Body of pancreas (tissue), 4 donors: Measurements from ENCODE around the gene LOXHD1. TPM values are rescaled to one million over a fixed set of nuclear protein-coding genes. Genes with fewer than 3 reads are reported as not detected.

Experiments
- ATAC-seq: fragments of 150-250 bp; one replicate; pipeline ENCODE4 v1.9.1; 2016
- DNase-seq, 4 donors: peaks; one replicate each; pipeline ENCODE4 v3.0.0-alpha.2; 2019
- H3K27ac ChIP-seq, 4 donors: fragments of 200-600 bp; sonication (generic); 1 replicate in 3 of 4; 2 replicates in 1 of 4; pipeline versions ENCODE4 v1.5.1 to v1.6.1; 2016 to 2019; ENCODE audit warnings: mild to moderate bottlenecking in 1 of 4, mixed read lengths in 1 of 4, moderate library complexity in 1 of 4
- H3K27me3 ChIP-seq, 2 donors: fragments of 200-600 bp; sonication (generic); one replicate each; pipeline ENCODE4 v1.6.0; 2016; ENCODE audit warnings: mild to moderate bottlenecking in 1 of 2
- H3K36me3 ChIP-seq, 2 donors: fragments of 200-600 bp; sonication (generic); replicated peaks in 1 of 2; 2 replicates each; pipeline ENCODE4 v1.5.1; 2016; ENCODE audit warnings: low read depth in 2 of 2; ENCODE audit not compliant: insufficient read depth in 1 of 2
- H3K4me1 ChIP-seq: fragments of 200-600 bp; sonication (generic); one replicate; pipeline ENCODE4 v1.6.0; 2016
- H3K4me3 ChIP-seq, 2 donors: fragments of 200-600 bp; sonication (generic); 1 replicate in 1 of 2; 2 replicates in 1 of 2; pipeline ENCODE4 v1.5.1; 2016 to 2019
- H3K9me3 ChIP-seq, 3 donors: fragments of 200-600 bp; sonication (generic); 1 replicate in 2 of 3; 2 replicates in 1 of 3; pipeline ENCODE4 v1.5.1; 2016
- CTCF ChIP-seq, 7 experiments: fragments of 450-650 bp in 4 of 7; fragments of 200-600 bp in 3 of 7; sonication (generic) in 3 of 7; IDR thresholded peaks; one replicate each; pipeline ENCODE4 v1.5.1; 2016 to 2019; ENCODE audit warnings: antibody characterized with exemption in 7 of 7
- POLR2A ChIP-seq, 3 donors: fragments of 450-650 bp; IDR thresholded peaks; one replicate each; pipeline ENCODE4 v1.6.1; 2016; ENCODE audit warnings: antibody characterized with exemption in 3 of 3, mild to moderate bottlenecking in 2 of 3
- WGBS, 2 donors: methylation state at CpG; one replicate each; pipeline ENCODE4 v1.1.5; 2017; 5-methylcytosine and 5-hydroxymethylcytosine counted together
- intact Hi-C: fragments of 100-400 bp; cut with DNase I; formaldehyde crosslinking; loops from one replicate; pipeline ENCODE4 v1.15.1; 2023
- total RNA-seq, 2 donors: library from RNA; depleted of rRNA; stranded (reverse); fragments of >200 nt; gene quantifications; one replicate each; pipeline ENCODE4 v1.1.0, GENCODE V29; 2016

The LOXHD1 gene
- total RNA-seq, 2 donors from 2014 or later: 0.26 TPM; not detected in 1

- intact Hi-C loops: no loop called here
- no peaks in the 10 kb centered on the region for H3K27me3 ChIP-seq
- H3K36me3 ChIP-seq: no peaks in the 10 kb centered on the region
- DNase-seq: no peak
- WGBS, 2 donors: 62 to 71% methylated on average over 11 to 12 of the region's 12 CpGs
- H3K4me3 ChIP-seq: no peak overlapping the region
- H3K9me3 ChIP-seq: no peaks in the 10 kb centered on the region
- TF ChIP-seq CTCF (IDR thresholded peaks at IDR 0.05): no peak
- TF ChIP-seq POLR2A (IDR thresholded peaks at IDR 0.05): no peak
- no peaks in the 10 kb centered on the region for H3K4me1 ChIP-seq
- H3K27ac ChIP-seq: no peak overlapping the region
- no peak for ATAC-seq
Observed at GRCh38 chr18:46688853-46689525, 32.0 kb upstream of the LOXHD1 start.

- DNase-seq (no peak), ATAC-seq (no peak)
- WGBS, 2 donors: 78 to 81% methylated on average over 8 to 9 of the region's 9 CpGs
- intact Hi-C loops: no loop called here
- Histone ChIP-seq H3K4me1 (no peaks in the 10 kb centered on the region), H3K36me3 (no peaks in the 10 kb centered on the region), H3K4me3 (no peak overlapping the region), H3K27ac (no peak overlapping the region), H3K9me3 (no peaks in the 10 kb centered on the region), H3K27me3 (no peaks in the 10 kb centered on the region)
- TF ChIP-seq POLR2A (IDR thresholded peaks at IDR 0.05): no peak
Observed at GRCh38 chr18:46686186-46686585, 29.2 kb upstream of the LOXHD1 start.

GRCh38 chr18:46683252-46683651 lies 26.2 kb upstream of the LOXHD1 start:
- intact Hi-C loops: no loop called here
- WGBS, 2 donors: 70 to 94% methylated on average over 4 of the region's 4 CpGs
- no peaks in the 10 kb centered on the region for H3K36me3 ChIP-seq

GRCh38 chr18:46680784-46681695 lies 24.0 kb upstream of the LOXHD1 start:
- TF ChIP-seq CTCF (IDR thresholded peaks at IDR 0.05): no peak
- no peak for TF ChIP-seq POLR2A (IDR thresholded peaks at IDR 0.05)
- no peak overlapping the region for H3K4me3 ChIP-seq
- 65% methylated on average over 12 of the region's 12 CpGs for WGBS, 2 donors
- H3K27ac ChIP-seq: no peak overlapping the region
- H3K9me3 ChIP-seq: no peaks in the 10 kb centered on the region
- no peaks in the 10 kb centered on the region for H3K27me3 ChIP-seq
- no peak for ATAC-seq
- H3K4me1 ChIP-seq: no peaks in the 10 kb centered on the region
- intact Hi-C loops: no loop called here
- H3K36me3 ChIP-seq: no peaks in the 10 kb centered on the region
- DNase-seq: no peak

More at GRCh38 chr18:46683252-46683651, 26.2 kb upstream of the LOXHD1 start:
- ATAC-seq (no peak), DNase-seq (no peak)
- H3K9me3 ChIP-seq: no peaks in the 10 kb centered on the region
- TF ChIP-seq POLR2A (IDR thresholded peaks at IDR 0.05) (no peak), CTCF (IDR thresholded peaks at IDR 0.05) (no peak)
- H3K4me3 ChIP-seq: no peak overlapping the region
- H3K4me1 ChIP-seq: no peaks in the 10 kb centered on the region
- H3K27me3 ChIP-seq: no peaks in the 10 kb centered on the region
- H3K27ac ChIP-seq: no peak overlapping the region

GRCh38 chr18:46679846-46680598 lies 23.0 kb upstream of the LOXHD1 start:
- intact Hi-C loops: no loop called here
- WGBS, 2 donors: 85 to 90% methylated on average over 47 to 52 of the region's 52 CpGs
- Histone ChIP-seq H3K9me3 (no peaks in the 10 kb centered on the region), H3K36me3 (no peaks in the 10 kb centered on the region), H3K4me1 (no peaks in the 10 kb centered on the region), H3K27me3 (no peaks in the 10 kb centered on the region), H3K27ac (no peak overlapping the region), H3K4me3 (no peak overlapping the region)
- TF ChIP-seq POLR2A (IDR thresholded peaks at IDR 0.05) (no peak), CTCF (IDR thresholded peaks at IDR 0.05) (no peak)
- ATAC-seq (no peak), DNase-seq (no peak)
